ENCODE results near the gene LAMC1. TPM values are rescaled to one million over a fixed set of nuclear protein-coding genes. Genes with fewer than 3 reads are reported as not detected.

Gene LAMC1
- total RNA-seq, 1 experiment from 2014 or later: 61.2 TPM

DNA sequence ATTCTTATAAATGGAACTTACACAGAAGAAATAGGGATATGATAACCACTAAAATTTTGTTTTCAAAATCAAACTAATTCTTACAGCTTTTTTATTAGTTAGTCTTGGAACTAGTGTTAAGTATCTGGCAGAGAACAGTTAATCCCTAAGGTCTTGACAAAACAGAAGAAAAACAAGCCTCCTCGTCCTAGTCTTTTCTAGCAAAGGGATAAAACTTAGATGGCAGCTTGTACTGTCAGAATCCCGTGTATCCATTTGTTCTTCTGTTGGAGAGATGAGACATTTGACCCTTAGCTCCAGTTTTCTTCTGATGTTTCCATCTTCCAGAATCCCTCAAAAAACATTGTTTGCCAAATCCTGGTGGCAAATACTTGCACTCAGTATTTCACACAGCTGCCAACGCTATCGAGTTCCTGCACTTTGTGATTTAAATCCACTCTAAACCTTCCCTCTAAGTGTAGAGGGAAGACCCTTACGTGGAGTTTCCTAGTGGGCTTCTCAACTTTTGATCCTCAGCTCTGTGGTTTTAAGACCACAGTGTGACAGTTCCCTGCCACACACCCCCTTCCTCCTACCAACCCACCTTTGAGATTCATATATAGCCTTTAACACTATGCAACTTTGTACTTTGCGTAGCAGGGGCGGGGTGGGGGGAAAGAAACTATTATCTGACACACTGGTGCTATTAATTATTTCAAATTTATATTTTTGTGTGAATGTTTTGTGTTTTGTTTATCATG, 120.5 kb downstream of the LAMC1 start (continued):
- no peak for TF ChIP-seq FOSL1 (IDR thresholded peaks at IDR 0.05; ENCODE audit: low read depth)
- no peak for TF ChIP-seq YY1 (IDR thresholded peaks at IDR 0.05; ENCODE audit: extremely low read depth, insufficient replicate concordance, low read depth, low read length)
- no peak for TF ChIP-seq CEBPB (IDR thresholded peaks at IDR 0.05; ENCODE audit: low read depth)
- TF ChIP-seq RAD21 (IDR thresholded peaks at IDR 0.05; ENCODE audit: low read depth): no peak

DNA sequence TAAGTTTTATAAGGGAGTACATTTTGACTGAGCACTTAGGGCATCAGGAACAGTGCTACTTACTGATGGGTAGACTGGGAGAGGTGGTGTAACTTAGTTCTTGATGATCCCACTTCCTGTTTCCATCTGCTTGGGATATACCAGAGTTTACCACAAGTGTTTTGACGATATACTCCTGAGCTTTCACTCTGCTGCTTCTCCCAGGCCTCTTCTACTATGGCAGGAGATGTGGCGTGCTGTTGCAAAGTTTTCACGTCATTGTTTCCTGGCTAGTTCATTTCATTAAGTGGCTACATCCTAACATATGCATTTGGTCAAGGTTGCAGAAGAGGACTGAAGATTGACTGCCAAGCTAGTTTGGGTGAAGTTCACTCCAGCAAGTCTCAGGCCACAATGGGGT, 121.5 kb downstream of the LAMC1 start:
- ATAC-seq (no peak), DNase-seq (ENCODE audit: low read depth, low spot score) (no peak)
- no peak overlapping the region for H3K9ac ChIP-seq (ENCODE audit: low read length)
- H2AFZ ChIP-seq (ENCODE audit: low read depth, low read length, poor library complexity, severe bottlenecking): no peak overlapping the region
- H3K79me2 ChIP-seq (ENCODE audit: insufficient read depth, low read length): no peaks in the 10 kb centered on the region
- no peak overlapping the region for H3K27ac ChIP-seq (ENCODE audit: low read depth, low read length)
- CTCF ChIA-PET: no interaction called here
- no peak overlapping the region for H3K4me3 ChIP-seq (replicated peaks in 1 of 2; ENCODE audit: low read depth in 1 of 2, low read length in 2 of 2)
- no peaks in the 10 kb centered on the region for H3K36me3 ChIP-seq (ENCODE audit: control insufficient read depth in 1 of 2, insufficient read depth in 2 of 2, low read length in 2 of 2)
- TF ChIP-seq FOSL1 (IDR thresholded peaks at IDR 0.05; ENCODE audit: low read depth) (no peak), EZH2 (IDR thresholded peaks at IDR 0.05) (no peak), TCF7L2 (IDR thresholded peaks at IDR 0.05; ENCODE audit: borderline replicate concordance, extremely low read depth, insufficient read depth, insufficient read length) (no peak), CEBPB (IDR thresholded peaks at IDR 0.05; ENCODE audit: low read depth) (no peak), YY1 (IDR thresholded peaks at IDR 0.05; ENCODE audit: extremely low read depth, insufficient replicate concordance, low read depth, low read length) (no peak)
- TF ChIP-seq, protein P1, sequence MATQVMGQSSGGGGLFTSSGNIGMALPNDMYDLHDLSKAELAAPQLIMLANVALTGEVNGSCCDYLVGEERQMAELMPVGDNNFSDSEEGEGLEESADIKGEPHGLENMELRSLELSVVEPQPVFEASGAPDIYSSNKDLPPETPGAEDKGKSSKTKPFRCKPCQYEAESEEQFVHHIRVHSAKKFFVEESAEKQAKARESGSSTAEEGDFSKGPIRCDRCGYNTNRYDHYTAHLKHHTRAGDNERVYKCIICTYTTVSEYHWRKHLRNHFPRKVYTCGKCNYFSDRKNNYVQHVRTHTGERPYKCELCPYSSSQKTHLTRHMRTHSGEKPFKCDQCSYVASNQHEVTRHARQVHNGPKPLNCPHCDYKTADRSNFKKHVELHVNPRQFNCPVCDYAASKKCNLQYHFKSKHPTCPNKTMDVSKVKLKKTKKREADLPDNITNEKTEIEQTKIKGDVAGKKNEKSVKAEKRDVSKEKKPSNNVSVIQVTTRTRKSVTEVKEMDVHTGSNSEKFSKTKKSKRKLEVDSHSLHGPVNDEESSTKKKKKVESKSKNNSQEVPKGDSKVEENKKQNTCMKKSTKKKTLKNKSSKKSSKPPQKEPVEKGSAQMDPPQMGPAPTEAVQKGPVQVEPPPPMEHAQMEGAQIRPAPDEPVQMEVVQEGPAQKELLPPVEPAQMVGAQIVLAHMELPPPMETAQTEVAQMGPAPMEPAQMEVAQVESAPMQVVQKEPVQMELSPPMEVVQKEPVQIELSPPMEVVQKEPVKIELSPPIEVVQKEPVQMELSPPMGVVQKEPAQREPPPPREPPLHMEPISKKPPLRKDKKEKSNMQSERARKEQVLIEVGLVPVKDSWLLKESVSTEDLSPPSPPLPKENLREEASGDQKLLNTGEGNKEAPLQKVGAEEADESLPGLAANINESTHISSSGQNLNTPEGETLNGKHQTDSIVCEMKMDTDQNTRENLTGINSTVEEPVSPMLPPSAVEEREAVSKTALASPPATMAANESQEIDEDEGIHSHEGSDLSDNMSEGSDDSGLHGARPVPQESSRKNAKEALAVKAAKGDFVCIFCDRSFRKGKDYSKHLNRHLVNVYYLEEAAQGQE (IDR thresholded peaks at IDR 0.05; ENCODE audit: low read depth): no peak
- H3K27me3 ChIP-seq (ENCODE audit: insufficient read depth, low read length): no peaks in the 10 kb centered on the region
- no peaks in the 10 kb centered on the region for H3K9me3 ChIP-seq (ENCODE audit: control insufficient read depth in 1 of 2, insufficient read depth in 1 of 2, low read depth in 1 of 2, low read length in 2 of 2)
- BruUV-seq (replicated peaks): no TSS peak
- no peak overlapping the region for H3K4me2 ChIP-seq (ENCODE audit: low read length)
- H3K9me2 ChIP-seq (ENCODE audit: insufficient read depth): no peaks in the 10 kb centered on the region
- H3K4me1 ChIP-seq (ENCODE audit: control insufficient read depth in 1 of 2, insufficient read depth in 2 of 2, low read length in 2 of 2): peaks cover under 1 to 2% of the 10 kb centered on the region in 2 experiments; a peak in 3 of 4 replicates
- RAD21 ChIA-PET (ENCODE audit: low non-redundant PET in 1 of 2, low total read pairs in 2 of 2, uncharacterized antibody in 2 of 2, unreplicated experiment in 2 of 2): no interaction called here
- H4K20me1 ChIP-seq (ENCODE audit: insufficient read depth): no peaks in the 10 kb centered on the region
- intact Hi-C loops (cut with micrococcal nuclease): no loop called here
- POLR2A ChIA-PET: no interaction called here

Measured in HCT116 (cell line).